Stimulated activated CD4-positive, alpha-beta T cell treated with anti-CD3 and anti-CD28 coated beads, TNF-alpha, amount 100 ng/mL, for 48 hours (primary cell): ENCODE results near the gene ANTXR2.
A peak's percentile ranks its signal among the peaks of the same experiment; 100 is the strongest.
"Not testable (repeated sequence)": the region's sequence is repeated elsewhere in the genome, so short reads cannot be mapped to it uniquely, and the experiment has no call there.

Source experiments
- DNase-seq, 3 donors: peaks; one replicate each; pipeline ENCODE4 v3.0.0-alpha.2; 2020; ENCODE audit warnings: low read depth in 3 of 3

The ANTXR2 gene

GRCh38 chr4:79918292-79918691, 154.7 kb downstream of the ANTXR2 start:
- DNase-seq = no peak

GRCh38 chr4:79917246-79917645, 155.8 kb downstream of the ANTXR2 start:
- peak; percentile 12 to 28 (median 13) for DNase-seq

GRCh38 chr4:79915246-79915645, 157.8 kb downstream of the ANTXR2 start:
- no peak for DNase-seq

GRCh38 chr4:79913581-79913980, 159.4 kb downstream of the ANTXR2 start:
- no peak for DNase-seq

- no peak for DNase-seq
Measured at GRCh38 chr4:79907001-79907400, 166.0 kb downstream of the ANTXR2 start.

GRCh38 chr4:79906303-79906702, 166.7 kb downstream of the ANTXR2 start:
- DNase-seq = no peak

GRCh38 chr4:79905212-79905611, 167.8 kb downstream of the ANTXR2 start:
- no peak for DNase-seq

- no peak for DNase-seq
Measured at GRCh38 chr4:79904331-79904730, 168.7 kb downstream of the ANTXR2 start.

- DNase-seq = no peak
Measured at GRCh38 chr4:79900182-79900581, 172.8 kb downstream of the ANTXR2 start.

GRCh38 chr4:79899481-79899880, 173.5 kb downstream of the ANTXR2 start:
- DNase-seq = no peak

GRCh38 chr4:79898055-79898454, 175.0 kb downstream of the ANTXR2 start:
- DNase-seq = no peak

- DNase-seq = no peak
Measured at GRCh38 chr4:79897174-79897573, 175.9 kb downstream of the ANTXR2 start.

GRCh38 chr4:79893456-79893855, 179.6 kb downstream of the ANTXR2 start:
- DNase-seq = no peak

GRCh38 chr4:79889026-79889425, 184.0 kb downstream of the ANTXR2 start:
- not testable (repeated sequence) for DNase-seq

GRCh38 chr4:79886557-79886956, 186.5 kb downstream of the ANTXR2 start:
- DNase-seq = no peak

GRCh38 chr4:79886021-79886420, 187.0 kb downstream of the ANTXR2 start:
- DNase-seq = no peak

GRCh38 chr4:79883290-79883689, 189.7 kb downstream of the ANTXR2 start:
- DNase-seq = no peak

GRCh38 chr4:79882806-79883205, 190.2 kb downstream of the ANTXR2 start:
- no peak for DNase-seq

GRCh38 chr4:79881407-79881806, 191.6 kb downstream of the ANTXR2 start:
- DNase-seq = no peak

- DNase-seq = no peak
Measured at GRCh38 chr4:79877511-79877910, 195.5 kb downstream of the ANTXR2 start.

GRCh38 chr4:79875344-79875899, 197.6 kb downstream of the ANTXR2 start:
- DNase-seq = no peak

- no peak for DNase-seq
Measured at GRCh38 chr4:79874197-79874596, 198.8 kb downstream of the ANTXR2 start.

GRCh38 chr4:79872738-79873137, 200.3 kb downstream of the ANTXR2 start:
- DNase-seq = no peak

- no peak for DNase-seq
Measured at GRCh38 chr4:79871961-79872360, 201.1 kb downstream of the ANTXR2 start.
